H1 (cell line): ENCODE results near the gene ARHGAP42. TPM values are rescaled to one million over a fixed set of nuclear protein-coding genes. Genes with fewer than 3 reads are reported as not detected.

Source experiments
- CTCF ChIA-PET: fragments of 300-600 bp; sonication (Branson Sonifier 250); formaldehyde crosslinking; loops from one replicate; lab custom pipeline; 2021; ENCODE audit not compliant: partially characterized antibody; lab: Charles Lee
- POLR2A ChIA-PET: fragments of 300-600 bp; sonication (Branson Sonifier 250); formaldehyde crosslinking; loops from one replicate; lab custom pipeline; 2021; ENCODE audit warnings: inconsistent platforms; ENCODE audit not compliant: partially characterized antibody; lab: Charles Lee
- DNase-seq, 2 experiments: peaks; one replicate each; pipeline versions ENCODE4 v3.0.0 to v3.0.0-alpha.2; 2010 to 2022; ENCODE audit warnings: low spot score in 2 of 2, low read depth in 1 of 2, mixed read lengths in 1 of 2
- FAIRE-seq: peaks from 2 replicates; lab custom pipeline; 2011; peaks lifted over from hg19 to GRCh38; lab: Jason Lieb, UNC
- H2AFZ ChIP-seq: 2 replicates; pipeline ENCODE4 v1.8.1; 2012; ENCODE audit warnings: low read length, inconsistent platforms
- H2AK5ac ChIP-seq: 2 replicates; pipeline ENCODE4 v1.6.1; 2013; ENCODE audit warnings: low read depth, low read length
- H2BK120ac ChIP-seq: replicated peaks from 2 replicates; pipeline ENCODE3; 2013; ENCODE audit warnings: low read depth, low read length, inconsistent platforms
- H2BK12ac ChIP-seq: 2 replicates; pipeline ENCODE4 v1.6.1; 2013; ENCODE audit warnings: low read depth, low read length
- H2BK15ac ChIP-seq: 2 replicates; pipeline ENCODE4 v1.6.1; 2013; ENCODE audit warnings: low read length
- H2BK20ac ChIP-seq: 2 replicates; pipeline ENCODE4 v1.6.1; 2013; ENCODE audit warnings: low read length
- H2BK5ac ChIP-seq: 2 replicates; pipeline ENCODE4 v1.6.1; 2013; ENCODE audit warnings: low read depth, low read length
- H3K14ac ChIP-seq: 2 replicates; pipeline ENCODE4 v1.6.1; 2013; ENCODE audit warnings: inconsistent platforms; ENCODE audit not compliant: insufficient read length
- H3K18ac ChIP-seq: 2 replicates; pipeline ENCODE4 v1.6.1; 2013; ENCODE audit warnings: low read length; ENCODE audit errors: extremely low read depth
- H3K23ac ChIP-seq: 2 replicates; pipeline ENCODE4 v1.6.1; 2013; ENCODE audit warnings: inconsistent platforms; ENCODE audit not compliant: insufficient read length
- H3K23me2 ChIP-seq: 2 replicates; pipeline ENCODE4 v1.6.1; 2013; ENCODE audit warnings: low read depth, low read length
- H3K27ac ChIP-seq: 2 replicates; pipeline ENCODE4 v1.6.1; 2011; ENCODE audit warnings: low read depth, low read length, inconsistent platforms
- H3K27me3 ChIP-seq, 4 experiments: replicated peaks in 1 of 4; 1 replicate in 1 of 4; 2 replicates in 3 of 4; pipeline versions ENCODE4 v1.6.1 to v1.8.1; 2011 to 2013; ENCODE audit warnings: low read length in 3 of 4, mild to moderate bottlenecking in 3 of 4, inconsistent platforms in 2 of 4, mixed read lengths in 2 of 4, moderate library complexity in 1 of 4; ENCODE audit not compliant: control insufficient read depth in 3 of 4, insufficient read depth in 3 of 4; ENCODE audit errors: extremely low read depth in 1 of 4
- H3K36me3 ChIP-seq, 4 experiments: 2 replicates each; pipeline versions ENCODE4 v1.6.1 to v1.8.1; 2011 to 2013; ENCODE audit warnings: mild to moderate bottlenecking in 4 of 4, low read length in 3 of 4, moderate library complexity in 2 of 4, control low read depth in 1 of 4, inconsistent platforms in 1 of 4; ENCODE audit not compliant: insufficient read depth in 4 of 4, control insufficient read depth in 2 of 4
- H3K4ac ChIP-seq: replicated peaks from 2 replicates; pipeline ENCODE3; 2013; ENCODE audit warnings: low read length, low read depth, mixed read lengths, inconsistent platforms; ENCODE audit not compliant: insufficient read length
- H3K4me1 ChIP-seq, 4 experiments: replicated peaks in 1 of 4; 1 replicate in 1 of 4; 2 replicates in 3 of 4; pipeline versions ENCODE4 v1.6.1 to v1.8.1; 2011 to 2013; ENCODE audit warnings: low read length in 3 of 4, inconsistent platforms in 2 of 4, mixed read lengths in 1 of 4; ENCODE audit not compliant: insufficient read depth in 4 of 4, control insufficient read depth in 3 of 4
- H3K4me2 ChIP-seq, 2 experiments: 2 replicates each; pipeline versions ENCODE4 v1.6.1 to v1.8.1; 2011 to 2013; ENCODE audit warnings: low read depth in 2 of 2, low read length in 2 of 2, control low read depth in 1 of 2, inconsistent platforms in 1 of 2, mild to moderate bottlenecking in 1 of 2; ENCODE audit not compliant: insufficient read depth in 1 of 2
- H3K4me3 ChIP-seq, 4 experiments: fragments of 200-600, 300-600 bp in 1 of 4; sonication (generic), shearing (Covaris generic), sonication (Bioruptor Twin) in 1 of 4; 2 replicates each; pipeline versions ENCODE4 v1.5.1 to v1.8.1; 2011 to 2016; ENCODE audit warnings: low read length in 4 of 4, low read depth in 3 of 4, control low read depth in 2 of 4, inconsistent platforms in 2 of 4, mild to moderate bottlenecking in 2 of 4, mixed read lengths in 1 of 4, moderate library complexity in 1 of 4; ENCODE audit not compliant: insufficient read depth in 2 of 4; ENCODE audit errors: extremely low read depth in 1 of 4
- H3K56ac ChIP-seq: replicated peaks from 2 replicates; pipeline ENCODE3; 2013; ENCODE audit warnings: low read depth, mild to moderate bottlenecking, mixed read lengths, low read length, inconsistent platforms; ENCODE audit not compliant: insufficient read length
- H3K79me1 ChIP-seq: 2 replicates; pipeline ENCODE4 v1.6.1; 2013; ENCODE audit warnings: low read depth, low read length, control low read depth
- H3K79me2 ChIP-seq, 2 experiments: 2 replicates each; pipeline versions ENCODE4 v1.6.1 to v1.8.1; 2012 to 2013; ENCODE audit warnings: low read length in 2 of 2, mild to moderate bottlenecking in 2 of 2, inconsistent platforms in 1 of 2; ENCODE audit not compliant: insufficient read depth in 2 of 2, control insufficient read depth in 1 of 2
- H3K9ac ChIP-seq, 4 experiments: replicated peaks in 1 of 4; 1 replicate in 1 of 4; 2 replicates in 3 of 4; pipeline versions ENCODE4 v1.6.1 to v1.8.1; 2011 to 2013; ENCODE audit warnings: low read depth in 3 of 4, low read length in 3 of 4, control low read depth in 2 of 4, mild to moderate bottlenecking in 2 of 4, moderate library complexity in 2 of 4, inconsistent platforms in 1 of 4; ENCODE audit errors: extremely low read depth in 1 of 4
- H3K9me3 ChIP-seq, 2 experiments: 2 replicates each; pipeline versions ENCODE4 v1.6.1 to v1.8.1; 2012 to 2013; ENCODE audit warnings: mild to moderate bottlenecking in 2 of 2, moderate library complexity in 2 of 2, control low read depth in 1 of 2, inconsistent platforms in 1 of 2, low read depth in 1 of 2, low read length in 1 of 2, mixed read lengths in 1 of 2; ENCODE audit not compliant: insufficient read depth in 2 of 2
- H4K20me1 ChIP-seq, 2 experiments: replicated peaks in 1 of 2; 2 replicates each; pipeline versions ENCODE3 to v1.8.1; 2011 to 2013; ENCODE audit warnings: inconsistent platforms in 2 of 2, low read length in 2 of 2, mild to moderate bottlenecking in 1 of 2; ENCODE audit not compliant: insufficient read depth in 2 of 2, control insufficient read depth in 1 of 2
- H4K5ac ChIP-seq: 2 replicates; pipeline ENCODE4 v1.6.1; 2013; ENCODE audit warnings: low read length, low read depth, mixed read lengths, inconsistent platforms; ENCODE audit not compliant: insufficient read length
- H4K8ac ChIP-seq: 2 replicates; pipeline ENCODE4 v1.8.0; 2013; ENCODE audit warnings: mild to moderate bottlenecking, moderate library complexity, low read length, inconsistent platforms; ENCODE audit not compliant: insufficient read depth; ENCODE audit errors: extremely low read depth
- H4K91ac ChIP-seq: replicated peaks from 2 replicates; pipeline ENCODE3; 2013; ENCODE audit warnings: low read length, mixed read lengths, inconsistent platforms; ENCODE audit not compliant: insufficient read length
- BCL11A ChIP-seq, 2 experiments: IDR thresholded peaks; one replicate each; pipeline ENCODE4 v1.6.1; 2011; ENCODE audit warnings: low read depth in 2 of 2, low read length in 2 of 2, mild to moderate bottlenecking in 2 of 2
- CTCF ChIP-seq, 3 experiments: IDR thresholded peaks; 1 replicate in 2 of 3; 2 replicates in 1 of 3; pipeline versions ENCODE4 v1.5.1 to v1.6.1; 2011; ENCODE audit warnings: low read length in 3 of 3, mild to moderate bottlenecking in 3 of 3, inconsistent platforms in 2 of 3, low read depth in 1 of 3, moderate library complexity in 1 of 3; ENCODE audit not compliant: insufficient read depth in 1 of 3; ENCODE audit errors: control extremely low read depth in 1 of 3
- EP300 ChIP-seq, 2 experiments: IDR thresholded peaks; 1 replicate in 1 of 2; 2 replicates in 1 of 2; pipeline ENCODE4 v1.6.1; 2011 to 2012; ENCODE audit warnings: low read depth in 2 of 2, low read length in 2 of 2, mild to moderate bottlenecking in 2 of 2, borderline replicate concordance in 1 of 2, inconsistent platforms in 1 of 2, moderate library complexity in 1 of 2
- JUN ChIP-seq: IDR thresholded peaks from 2 replicates; pipeline ENCODE4 v1.6.1; 2011; ENCODE audit warnings: low read depth, mild to moderate bottlenecking, improper control_type of control experiment, low read length
- MAX ChIP-seq: IDR thresholded peaks from 2 replicates; pipeline ENCODE4 v1.6.1; 2012; ENCODE audit warnings: inconsistent platforms
- POU5F1 ChIP-seq: IDR thresholded peaks from 2 replicates; pipeline ENCODE4 v1.6.1; 2011; ENCODE audit warnings: low read depth, mild to moderate bottlenecking, low read length, moderate library complexity
- SIN3A ChIP-seq, 2 experiments: IDR thresholded peaks in 1 of 2; conservative IDR thresholded peaks in 1 of 2; 2 replicates each; pipeline ENCODE4 v1.6.1; 2011 to 2012; ENCODE audit warnings: low read length in 2 of 2, improper control_type of control experiment in 1 of 2, low read depth in 1 of 2, mild to moderate bottlenecking in 1 of 2
- WGBS, 2 experiments: shearing (Covaris generic) in 1 of 2; methylation state at CpG; one replicate each; pipeline versions ENCODE4 v1.1.6 to v1.1.7; 2013 to 2015; ENCODE audit warnings: low lambda C conversion rate in 2 of 2, mixed read lengths in 2 of 2, inconsistent platforms in 1 of 2, low coverage in 1 of 2, missing lambda C conversion rate in 1 of 2; ENCODE audit not compliant: insufficient replicate concordance in 2 of 2, insufficient coverage in 1 of 2, insufficient read length in 1 of 2; ENCODE audit errors: extremely low coverage in 1 of 2, missing lambda C conversion rate in 1 of 2; 5-methylcytosine and 5-hydroxymethylcytosine counted together
- polyA plus RNA-seq, 7 experiments: library from polyadenylated mRNA; depleted of rRNA in 3 of 7; stranded (reverse) in 5 of 7; unstranded in 2 of 7; fragments of >200 nt in 5 of 7; fragments of 200-250 nt in 2 of 7; gene quantifications; 1 replicate in 5 of 7; 2 replicates in 1 of 7; 4 replicates in 1 of 7; pipeline versions ENCODE4 v1.2.1 to v1.2.3, GENCODE V29; 2011 to 2013; ENCODE audit warnings: missing spikeins in 2 of 7, mixed read lengths in 2 of 7
- total RNA-seq: library from RNA; stranded (reverse); fragmentation: NEBNext Ultra II Directional; extraction: Animal tissue kit (Norgen Biotek cat#: 25700); gene quantifications from 2 replicates; pipeline ENCODE4 v1.2.1, GENCODE V29; 2021

The ARHGAP42 gene
- total and polyA plus RNA-seq, 2 of the 8 experiments (the other 6 are each of a cell fraction or from before 2014, with no cell fraction given): 22.2 to 33.5 TPM

DNA sequence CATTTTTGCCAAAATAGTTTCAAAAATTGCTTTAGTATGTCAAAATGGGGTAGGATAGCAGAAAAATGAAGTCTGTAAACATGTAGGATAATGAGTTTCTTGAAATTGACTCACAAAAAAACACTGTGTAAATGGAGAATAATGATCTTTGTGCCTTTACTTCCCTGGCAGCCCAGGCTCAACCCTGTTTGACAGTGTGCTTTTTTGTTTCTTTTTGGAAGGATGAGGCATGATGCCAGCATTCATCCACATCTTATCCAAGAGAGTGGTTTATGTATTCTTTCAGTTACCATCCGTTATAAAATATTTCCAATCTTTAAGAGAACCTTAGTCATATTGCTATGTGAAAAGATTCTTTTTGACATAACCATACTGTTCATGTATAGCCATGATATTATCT, 70.6 kb downstream of the ARHGAP42 start:
- CTCF ChIA-PET: interaction anchor here (0.5 to 2.1 kb wide), 2 partner anchors 97 to 134 kb away, joined by 3 to 4 read pairs; no protein-coding TSS in a partner anchor
- Histone ChIP-seq H4K20me1 (no peaks in the 10 kb centered on the region), H3K14ac (no peak overlapping the region), H2BK20ac (no peak overlapping the region), H2AFZ (no peak overlapping the region), H3K4ac (no peak overlapping the region), H3K79me2 (peaks cover 3 to 70% of the 10 kb centered on the region in 2 experiments; a peak in 2 of 4 replicates), H3K23ac (no peak overlapping the region), H3K4me3 (no peak overlapping the region), H3K9ac (no peak overlapping the region), H2BK5ac (no peak overlapping the region), H3K23me2 (no peaks in the 10 kb centered on the region), H2BK15ac (no peak overlapping the region), H3K27ac (no peak overlapping the region), H3K9me3 (no peaks in the 10 kb centered on the region), H3K27me3 (no peaks in the 10 kb centered on the region), H3K36me3 (no peaks in the 10 kb centered on the region), H4K8ac (no peak overlapping the region), H2BK12ac (no peak overlapping the region), H4K5ac (no peak overlapping the region), H3K4me1 (peaks cover 8 to 16% (median 15%) of the 10 kb centered on the region in 4 experiments; a peak in 6 of 7 replicates), H3K56ac (no peak overlapping the region), H3K79me1 (peaks cover 2% of the 10 kb centered on the region), H2AK5ac (no peak overlapping the region), H3K4me2 (no peak overlapping the region), H4K91ac (no peak overlapping the region), H3K18ac (no peak overlapping the region), H2BK120ac (no peak overlapping the region)
- FAIRE-seq (no peak), DNase-seq (no peak)
- POLR2A ChIA-PET: no interaction called here
- WGBS, 2 experiments: 93% methylated on average over 1 of the region's 1 CpG; no CpG with 5 or more reads in 1 of the 2 experiments
- TF ChIP-seq MAX (no peak), CTCF (IDR thresholded peaks at IDR 0.05; ENCODE audit: control extremely low read depth in 1 of 3, insufficient read depth in 1 of 3, low read depth in 1 of 3, low read length in 3 of 3) (no peak), BCL11A (IDR thresholded peaks at IDR 0.05; ENCODE audit: low read depth in 2 of 2, low read length in 2 of 2) (no peak), SIN3A (conservative IDR thresholded peaks at IDR 0.05 in 1 of 2, IDR thresholded peaks at IDR 0.05 in 1 of 2; ENCODE audit: low read depth in 1 of 2, low read length in 2 of 2) (no peak), JUN (no peak), EP300 (IDR thresholded peaks at IDR 0.05; ENCODE audit: borderline replicate concordance in 1 of 2, low read depth in 2 of 2, low read length in 2 of 2) (no peak), POU5F1 (no peak)
